ENCODE results near the gene C4orf50. TPM values are rescaled to one million over a fixed set of nuclear protein-coding genes. Genes with fewer than 3 reads are reported as not detected.

The C4orf50 gene
- total and polyA plus RNA-seq, 2 of the 4 experiments (the other 2 are of a cell fraction) = not detected

GRCh38 chr4:5866841-5867813 lies 151.1 kb downstream of the C4orf50 start:
- intact Hi-C loops (cut with micrococcal nuclease) (no loop called here), in situ Hi-C loops (cut with MboI; ENCODE audit: low sequenced_read_pairs) (no loop called here), dilution Hi-C loops (cut with HindIII; ENCODE audit: low sequenced_read_pairs, unreplicated experiment) (no loop called here)
- H3K4me2 ChIP-seq (ENCODE audit: low read depth, low read length) = no peak overlapping the region
- no peak overlapping the region for H3K23ac ChIP-seq (ENCODE audit: low read depth, low read length)
- H3K36me3 ChIP-seq (ENCODE audit: control insufficient read depth, insufficient read depth, low read length) = no peaks in the 10 kb centered on the region
- no peak overlapping the region for H4K5ac ChIP-seq (ENCODE audit: low read depth, low read length)
- H2BK15ac ChIP-seq (ENCODE audit: low read depth, low read length) = no peak overlapping the region
- H3K18ac ChIP-seq (ENCODE audit: low read depth, low read length) = no peak overlapping the region
- DNase-seq = no peak
- no peak overlapping the region for H2BK20ac ChIP-seq (ENCODE audit: low read depth, low read length)
- H2BK120ac ChIP-seq (ENCODE audit: low read depth, low read length) = no peak overlapping the region
- no peaks in the 10 kb centered on the region for H3K79me1 ChIP-seq (ENCODE audit: low read depth in 1 of 2, low read length in 2 of 2)
- WGBS, 2 experiments (ENCODE audit: extremely low coverage in 2 of 2, insufficient read length in 1 of 2) = no CpG with 5 or more reads among the region's 10 CpGs
- ChIA-PET CTCF (no interaction called here), POLR2A (ENCODE audit: unreplicated experiment) (no interaction called here)
- H3K9me3 ChIP-seq (ENCODE audit: control insufficient read depth, insufficient read depth, low read length) = no peaks in the 10 kb centered on the region
- H2BK5ac ChIP-seq (ENCODE audit: low read depth, low read length, poor library complexity, severe bottlenecking) = no peak overlapping the region
- no peak for TF ChIP-seq RAD21 (IDR thresholded peaks at IDR 0.05; ENCODE audit: low read length)
- no peak for TF ChIP-seq MXI1 (IDR thresholded peaks at IDR 0.05; ENCODE audit: borderline replicate concordance, low read depth, low read length)
- no peak for TF ChIP-seq CEBPB (IDR thresholded peaks at IDR 0.05; ENCODE audit: low read depth, low read length)
- TF ChIP-seq CHD1 (IDR thresholded peaks at IDR 0.05; ENCODE audit: low read depth, low read length) = no peak
- no peak for TF ChIP-seq USF2 (IDR thresholded peaks at IDR 0.05; ENCODE audit: low read depth, low read length)
- no peak for TF ChIP-seq RCOR1 (IDR thresholded peaks at IDR 0.05; ENCODE audit: insufficient replicate concordance, low read length)
- TF ChIP-seq, protein P1, sequence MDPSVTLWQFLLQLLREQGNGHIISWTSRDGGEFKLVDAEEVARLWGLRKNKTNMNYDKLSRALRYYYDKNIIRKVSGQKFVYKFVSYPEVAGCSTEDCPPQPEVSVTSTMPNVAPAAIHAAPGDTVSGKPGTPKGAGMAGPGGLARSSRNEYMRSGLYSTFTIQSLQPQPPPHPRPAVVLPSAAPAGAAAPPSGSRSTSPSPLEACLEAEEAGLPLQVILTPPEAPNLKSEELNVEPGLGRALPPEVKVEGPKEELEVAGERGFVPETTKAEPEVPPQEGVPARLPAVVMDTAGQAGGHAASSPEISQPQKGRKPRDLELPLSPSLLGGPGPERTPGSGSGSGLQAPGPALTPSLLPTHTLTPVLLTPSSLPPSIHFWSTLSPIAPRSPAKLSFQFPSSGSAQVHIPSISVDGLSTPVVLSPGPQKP (IDR thresholded peaks at IDR 0.05; ENCODE audit: borderline replicate concordance, low read depth, low read length) = no peak
- no peak for TF ChIP-seq MAFK (IDR thresholded peaks at IDR 0.05; ENCODE audit: low read depth, low read length)
- no peak for TF ChIP-seq NFE2L2 (IDR thresholded peaks at IDR 0.05; ENCODE audit: low read depth, low read length)
- TF ChIP-seq, protein P2, sequence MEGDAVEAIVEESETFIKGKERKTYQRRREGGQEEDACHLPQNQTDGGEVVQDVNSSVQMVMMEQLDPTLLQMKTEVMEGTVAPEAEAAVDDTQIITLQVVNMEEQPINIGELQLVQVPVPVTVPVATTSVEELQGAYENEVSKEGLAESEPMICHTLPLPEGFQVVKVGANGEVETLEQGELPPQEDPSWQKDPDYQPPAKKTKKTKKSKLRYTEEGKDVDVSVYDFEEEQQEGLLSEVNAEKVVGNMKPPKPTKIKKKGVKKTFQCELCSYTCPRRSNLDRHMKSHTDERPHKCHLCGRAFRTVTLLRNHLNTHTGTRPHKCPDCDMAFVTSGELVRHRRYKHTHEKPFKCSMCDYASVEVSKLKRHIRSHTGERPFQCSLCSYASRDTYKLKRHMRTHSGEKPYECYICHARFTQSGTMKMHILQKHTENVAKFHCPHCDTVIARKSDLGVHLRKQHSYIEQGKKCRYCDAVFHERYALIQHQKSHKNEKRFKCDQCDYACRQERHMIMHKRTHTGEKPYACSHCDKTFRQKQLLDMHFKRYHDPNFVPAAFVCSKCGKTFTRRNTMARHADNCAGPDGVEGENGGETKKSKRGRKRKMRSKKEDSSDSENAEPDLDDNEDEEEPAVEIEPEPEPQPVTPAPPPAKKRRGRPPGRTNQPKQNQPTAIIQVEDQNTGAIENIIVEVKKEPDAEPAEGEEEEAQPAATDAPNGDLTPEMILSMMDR (conservative IDR thresholded peaks at IDR 0.05; ENCODE audit: low read depth, low read length) = no peak
- no peak for TF ChIP-seq SMC3 (IDR thresholded peaks at IDR 0.05; ENCODE audit: low read depth, low read length)
- no peak for TF ChIP-seq FOS (IDR thresholded peaks at IDR 0.05; ENCODE audit: low read depth, low read length)
- H3K14ac ChIP-seq (replicated peaks; ENCODE audit: low read depth, low read length) = no peak overlapping the region
- no peak overlapping the region for H3K27ac ChIP-seq (ENCODE audit: insufficient read depth, low read length)
- no peak overlapping the region for H3K4me3 ChIP-seq (ENCODE audit: insufficient read depth, low read depth, low read length)
- no peak for ATAC-seq (ENCODE audit: low read depth)
- no peaks in the 10 kb centered on the region for H3K9me1 ChIP-seq (ENCODE audit: insufficient read depth, low read length)
- H2AK9ac ChIP-seq (replicated peaks; ENCODE audit: low read depth, low read length, poor library complexity) = no peak overlapping the region
- no peak overlapping the region for H2AK5ac ChIP-seq (ENCODE audit: low read depth, low read length)
- H3K9ac ChIP-seq (ENCODE audit: low read depth, low read length) = no peak overlapping the region
- no peak overlapping the region for H3K56ac ChIP-seq (ENCODE audit: extremely low read depth, insufficient read depth, low read length)
- H3K4me1 ChIP-seq (ENCODE audit: control insufficient read depth, insufficient read depth, low read length) = peaks cover 6% of the 10 kb centered on the region; the same call in 1 of the 2 replicates
- no TSS peak for BruUV-seq (replicated peaks)
- H3K27me3 ChIP-seq (ENCODE audit: control insufficient read depth, insufficient read depth, low read length) = no peaks in the 10 kb centered on the region; the same call in 1 of the 2 replicates
- no peak overlapping the region for H4K8ac ChIP-seq (ENCODE audit: low read depth in 2 of 2, low read length in 2 of 2)
- H3K4ac ChIP-seq (ENCODE audit: low read depth, low read length) = no peak overlapping the region
- H4K91ac ChIP-seq (ENCODE audit: insufficient read depth, low read depth, low read length) = no peak overlapping the region
- no peaks in the 10 kb centered on the region for H4K20me1 ChIP-seq (ENCODE audit: insufficient read depth, low read length)
- no peak overlapping the region for H2AFZ ChIP-seq (replicated peaks; ENCODE audit: low read length, poor library complexity)

All from IMR-90 (cell line).